Ovary (tissue), 9 donors: ENCODE results near the gene AOC2. TPM values are rescaled to one million over a fixed set of nuclear protein-coding genes. Genes with fewer than 3 reads are reported as not detected.
A peak's percentile ranks its signal among the peaks of the same experiment; 100 is the strongest.

Experiments used
- DNase-seq, 5 donors: peaks; one replicate each; pipeline ENCODE4 v3.0.0-alpha.2; 2019 to 2020
- H3K27ac ChIP-seq, 2 donors: fragments of 200-600 bp; one replicate each; pipeline versions ENCODE4 v1.5.1 to v1.8.0; 2019 to 2022
- H3K27me3 ChIP-seq: fragments of 200-600 bp; one replicate; pipeline ENCODE4 v1.8.0; 2022
- H3K36me3 ChIP-seq: fragments of 200-600 bp; sonication (generic); one replicate; pipeline ENCODE4 v1.5.1; 2019
- H3K4me1 ChIP-seq: one replicate; pipeline ENCODE4 v1.8.1; 2013; ENCODE audit warnings: mild to moderate bottlenecking, moderate library complexity; ENCODE audit not compliant: insufficient read depth
- H3K4me3 ChIP-seq: fragments of 200-600 bp; sonication (generic); one replicate; pipeline ENCODE4 v1.5.1; 2017
- H3K9me3 ChIP-seq, 2 donors: fragments of 200-600 bp in 1 of 2; sonication (generic) in 1 of 2; one replicate each; pipeline versions ENCODE4 v1.5.1 to v1.8.1; 2013 to 2019; ENCODE audit warnings: mild to moderate bottlenecking in 1 of 2, moderate library complexity in 1 of 2
- CTCF ChIP-seq, 3 donors: fragments of 450-650 bp in 2 of 3; fragments of 200-600 bp in 1 of 3; IDR thresholded peaks; one replicate each; pipeline versions ENCODE4 v1.5.1 to v1.8.0; 2016 to 2022; ENCODE audit warnings: antibody characterized with exemption in 3 of 3, mild to moderate bottlenecking in 1 of 3
- EP300 ChIP-seq: sonication (generic); formaldehyde crosslinking; IDR thresholded peaks from one replicate; pipeline ENCODE4 v1.6.1; 2017; ENCODE audit warnings: antibody characterized with exemption
- POLR2A ChIP-seq: fragments of 450-650 bp; IDR thresholded peaks from one replicate; pipeline ENCODE4 v1.6.1; 2017; ENCODE audit warnings: antibody characterized with exemption, mild to moderate bottlenecking, moderate library complexity
- WGBS, 3 donors: extraction: QIAGEN DNeasy Blood & Tissue Kit in 1 of 3; methylation state at CpG; one replicate each; pipeline versions ENCODE4 v1.1.5 to v1.1.7; 2013 to 2017; 5-methylcytosine and 5-hydroxymethylcytosine counted together
- intact Hi-C, 4 donors: fragments of 100-400 bp; cut with DNase I; formaldehyde crosslinking; loops; one replicate each; pipeline versions ENCODE4 v1.11.0 to v1.15.1; 2022 to 2023
- polyA plus RNA-seq, 2 donors: library from polyadenylated mRNA; stranded (reverse); fragments of 200-250 nt in 1 of 2; fragments of 350-450 nt in 1 of 2; fragmentation: Illumina TruSeq in 1 of 2; extraction: RNeasy Lipid Tissue Mini Kit (QIAGEN cat#74804) in 1 of 2; gene quantifications; one replicate each; pipeline ENCODE4 v1.2.3, GENCODE V29; 2013 to 2014
- total RNA-seq, 7 donors: library from RNA; depleted of rRNA in 2 of 7; stranded (reverse); fragments of >200 nt in 2 of 7; fragmentation: NEBNext Ultra II Directional in 3 of 7; extraction: Animal tissue kit (Norgen Biotek cat#: 25700) in 3 of 7; gene quantifications; one replicate each; pipeline versions ENCODE4 v1.1.0 to v1.2.4, GENCODE V29; 2016 to 2023
- donor health status: DM: no; HTN: no; CAD: no; lungs with moderate emphysema.
- donor health status: DM: no; HTN: no; CAD: no.
- donor health status: Bipolar disorder and iron deficiency.
- donor health status: DM: yes; HTN: yes; CAD: no.
- donor health status: DM: no; HTN: no; CAD: no.
- donor health status: DM: yes; HTN: yes; CAD: no.

AOC2 gene
- total and polyA plus RNA-seq, 9 donors = 0.40 to 6.3 (median 1.3) TPM

GRCh38 chr17:42889809-42890208, 45.4 kb downstream of the AOC2 start:
- Histone ChIP-seq H3K9me3 (no peaks in the 10 kb centered on the region), H3K27me3 (no peaks in the 10 kb centered on the region), H3K36me3 (no peaks in the 10 kb centered on the region), H3K4me1 (peaks cover 3% of the 10 kb centered on the region), H3K27ac (no peak overlapping the region), H3K4me3 (no peak overlapping the region)
- no peak for DNase-seq
- WGBS, 3 donors = 84 to 91% (median 89%) methylated on average over 7 of the region's 7 CpGs
- intact Hi-C loops = no loop called here
- TF ChIP-seq EP300 (no peak), CTCF (IDR thresholded peaks at IDR 0.05) (no peak), POLR2A (no peak)

- TF ChIP-seq POLR2A (no peak), EP300 (no peak), CTCF (IDR thresholded peaks at IDR 0.05) (no peak)
- peak overlapping the region; percentile 42 to 59 for H3K27ac ChIP-seq
These were observed 47.3 kb downstream of the AOC2 start for GRCh38 chr17:42891539-42892152.

GRCh38 chr17:42893359-42893758, 49.0 kb downstream of the AOC2 start:
- 32 to 38% (median 37%) methylated on average over 4 of the region's 4 CpGs for WGBS, 3 donors
- peak overlapping the region in 1 of 2 donors; percentile 12 for H3K27ac ChIP-seq
- H3K27me3 ChIP-seq = no peaks in the 10 kb centered on the region
- intact Hi-C loops = no loop called here
- no peaks in the 10 kb centered on the region for H3K36me3 ChIP-seq
- no peaks in the 10 kb centered on the region for H3K9me3 ChIP-seq
- H3K4me3 ChIP-seq = no peak overlapping the region
- no peak for DNase-seq
- H3K4me1 ChIP-seq = peaks cover 3% of the 10 kb centered on the region
- TF ChIP-seq CTCF (IDR thresholded peaks at IDR 0.05) (no peak), POLR2A (no peak), EP300 (no peak)

More at GRCh38 chr17:42891539-42892152, 47.3 kb downstream of the AOC2 start:
- intact Hi-C loops = no loop called here
- no peaks in the 10 kb centered on the region for H3K9me3 ChIP-seq
- 10 to 21% (median 10%) methylated on average over 10 of the region's 10 CpGs for WGBS, 3 donors
- peak; percentile 57 to 71 (median 62) for DNase-seq
- H3K27me3 ChIP-seq = no peaks in the 10 kb centered on the region
- peaks cover 3% of the 10 kb centered on the region for H3K4me1 ChIP-seq
- no peak overlapping the region for H3K4me3 ChIP-seq
- no peaks in the 10 kb centered on the region for H3K36me3 ChIP-seq

GRCh38 chr17:42894283-42895184, 50.2 kb downstream of the AOC2 start:
- H3K4me1 ChIP-seq = peaks cover 3% of the 10 kb centered on the region
- no peak for TF ChIP-seq EP300
- no peak for TF ChIP-seq CTCF (IDR thresholded peaks at IDR 0.05)
- TF ChIP-seq POLR2A = no peak
- no peak for DNase-seq
- WGBS, 3 donors = 79 to 84% (median 82%) methylated on average over 12 of the region's 12 CpGs
- no peak overlapping the region for H3K27ac ChIP-seq
- H3K27me3 ChIP-seq = no peaks in the 10 kb centered on the region
- no peaks in the 10 kb centered on the region for H3K9me3 ChIP-seq
- H3K4me3 ChIP-seq = no peak overlapping the region
- intact Hi-C loops = no loop called here
- H3K36me3 ChIP-seq = no peaks in the 10 kb centered on the region
